D721Med (cell line): Measurements from ENCODE around the gene CT45A9.
"Not testable (repeated sequence)": the region's sequence is repeated elsewhere in the genome, so short reads cannot be mapped to it uniquely, and the experiment has no call there.

Experiments
- DNase-seq: peaks from one replicate; pipeline ENCODE4 v3.0.0; 2011; ENCODE audit warnings: low spot score; ENCODE audit not compliant: insufficient read length
- FAIRE-seq: peaks from 2 replicates; lab custom pipeline; 2011; peaks lifted over from hg19 to GRCh38; lab: Jason Lieb, UNC
- TF ChIP-seq, protein P1 (sequence below): IDR thresholded peaks from 2 replicates; pipeline ENCODE4 v1.5.1; 2012; ENCODE audit warnings: mild to moderate bottlenecking, control low read depth; ENCODE audit not compliant: insufficient read depth; ENCODE audit errors: missing control alignments

The CT45A9 gene

DNA sequence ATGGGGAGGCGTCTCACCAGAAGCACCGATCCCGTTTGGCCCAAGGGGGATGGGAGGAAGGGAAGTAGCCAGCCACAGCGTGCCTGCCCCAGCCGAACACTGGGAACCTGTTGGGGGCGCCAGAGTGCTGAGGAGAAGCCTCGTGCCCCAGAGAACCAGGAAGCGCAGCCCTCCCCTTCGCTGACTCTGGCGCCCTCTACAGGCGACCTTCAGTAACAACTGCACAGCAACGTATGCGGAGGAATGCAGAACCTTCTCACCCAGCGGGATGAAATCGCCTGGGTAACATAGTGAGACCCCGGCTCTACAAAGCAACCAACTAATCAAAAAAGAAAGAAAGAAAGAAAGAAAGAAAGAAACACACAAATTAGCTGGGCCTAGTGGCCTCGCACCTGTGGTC, at the start of gene CT45A9:
Gene CT45A9, minus strand, starts transcription at position 101 of the 400 bp plus-strand sequence. CDS start 3,751 bp downstream, outside the sequence.
- DNase-seq, FAIRE-seq: not testable (repeated sequence)

DNA sequence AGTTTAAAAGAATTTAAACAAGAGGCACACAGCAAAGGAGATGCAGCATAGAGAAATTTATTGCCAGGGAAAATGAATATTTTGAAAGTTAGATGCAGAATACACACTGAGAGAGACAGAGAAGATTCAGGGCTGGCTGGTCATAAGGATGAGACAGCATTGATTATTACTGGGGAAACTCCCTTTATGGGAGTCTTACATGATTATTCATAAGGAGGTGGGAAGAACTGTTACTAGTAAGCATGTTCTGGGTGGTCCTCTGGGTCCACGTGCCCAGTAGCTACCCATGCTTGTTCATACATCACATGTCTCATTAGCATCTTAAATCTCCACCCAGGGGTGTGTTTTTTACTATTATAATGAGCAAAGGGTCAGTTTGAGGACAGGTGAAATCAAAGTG, 48.9 kb upstream of the CT45A9 start:
- not testable (repeated sequence) for DNase-seq, FAIRE-seq

- DNase-seq (no peak), FAIRE-seq (no peak)
- TF ChIP-seq, protein P1, sequence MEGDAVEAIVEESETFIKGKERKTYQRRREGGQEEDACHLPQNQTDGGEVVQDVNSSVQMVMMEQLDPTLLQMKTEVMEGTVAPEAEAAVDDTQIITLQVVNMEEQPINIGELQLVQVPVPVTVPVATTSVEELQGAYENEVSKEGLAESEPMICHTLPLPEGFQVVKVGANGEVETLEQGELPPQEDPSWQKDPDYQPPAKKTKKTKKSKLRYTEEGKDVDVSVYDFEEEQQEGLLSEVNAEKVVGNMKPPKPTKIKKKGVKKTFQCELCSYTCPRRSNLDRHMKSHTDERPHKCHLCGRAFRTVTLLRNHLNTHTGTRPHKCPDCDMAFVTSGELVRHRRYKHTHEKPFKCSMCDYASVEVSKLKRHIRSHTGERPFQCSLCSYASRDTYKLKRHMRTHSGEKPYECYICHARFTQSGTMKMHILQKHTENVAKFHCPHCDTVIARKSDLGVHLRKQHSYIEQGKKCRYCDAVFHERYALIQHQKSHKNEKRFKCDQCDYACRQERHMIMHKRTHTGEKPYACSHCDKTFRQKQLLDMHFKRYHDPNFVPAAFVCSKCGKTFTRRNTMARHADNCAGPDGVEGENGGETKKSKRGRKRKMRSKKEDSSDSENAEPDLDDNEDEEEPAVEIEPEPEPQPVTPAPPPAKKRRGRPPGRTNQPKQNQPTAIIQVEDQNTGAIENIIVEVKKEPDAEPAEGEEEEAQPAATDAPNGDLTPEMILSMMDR: no peak
Measured at GRCh38 chrX:135914404-135914803, 42.8 kb upstream of the CT45A9 start.

GRCh38 chrX:135910251-135910650, 38.6 kb upstream of the CT45A9 start:
- no peak for DNase-seq
- TF ChIP-seq, protein P1: no peak
- no peak for FAIRE-seq

DNA sequence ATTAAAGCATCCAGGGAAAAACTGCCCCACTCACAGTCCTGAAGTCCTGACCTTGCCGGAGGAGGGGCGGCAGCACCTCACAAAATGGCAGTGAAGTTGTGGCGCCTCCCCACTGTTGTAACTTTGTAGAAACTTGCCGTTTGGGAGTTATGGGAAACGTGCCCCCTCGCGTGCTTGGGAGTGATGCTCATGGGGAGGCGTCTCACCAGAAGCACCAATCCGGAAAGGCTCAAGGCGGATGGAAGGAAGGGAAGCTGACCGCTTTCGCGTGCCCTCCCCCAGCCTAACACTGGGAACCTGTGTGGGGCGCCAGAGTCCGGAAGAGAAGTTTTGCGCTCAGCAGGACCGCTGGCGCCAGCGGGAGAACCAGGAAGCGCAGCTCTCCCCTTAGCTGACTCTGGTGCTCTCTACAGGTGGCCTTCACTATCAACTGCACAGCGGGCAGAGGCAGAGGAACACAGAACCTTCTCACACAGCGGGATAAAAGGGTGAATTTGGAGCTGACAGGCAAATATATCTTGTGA, 21.7 kb upstream of the CT45A9 start, which contains the start of the genes CT45A10 and SAGE1:
Gene CT45A10, minus strand, starts transcription at position 151 of the 524 bp plus-strand sequence. CDS start 8,100 bp downstream, outside the sequence.
Gene SAGE1, plus strand, starts transcription at position 423 of the 524 bp plus-strand sequence. CDS start 2,527 bp downstream, outside the sequence.
- DNase-seq: no peak
- TF ChIP-seq, protein P1: no peak
- no peak for FAIRE-seq

DNA sequence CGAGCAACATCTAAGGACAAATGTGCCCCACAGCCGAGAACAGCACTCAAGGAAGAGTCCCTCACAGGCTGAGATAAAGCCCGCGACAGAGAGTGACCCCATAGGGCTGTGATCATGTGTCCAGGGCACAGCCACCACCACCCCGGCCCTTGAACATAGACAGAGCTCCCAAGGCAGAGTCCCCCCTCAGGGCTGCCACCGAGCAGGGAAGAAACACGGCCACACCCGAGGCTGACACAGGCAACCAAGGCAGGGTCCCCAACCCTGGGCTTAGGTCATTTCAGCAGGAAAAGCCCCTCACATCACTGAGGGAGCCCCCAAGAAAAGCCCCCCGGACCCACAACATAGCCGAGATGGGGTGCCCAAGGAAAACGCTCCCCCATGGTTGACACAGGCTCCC, 21.2 kb upstream of the CT45A9 start:
- DNase-seq (no peak), FAIRE-seq (no peak)
- TF ChIP-seq, protein P1: no peak

DNA sequence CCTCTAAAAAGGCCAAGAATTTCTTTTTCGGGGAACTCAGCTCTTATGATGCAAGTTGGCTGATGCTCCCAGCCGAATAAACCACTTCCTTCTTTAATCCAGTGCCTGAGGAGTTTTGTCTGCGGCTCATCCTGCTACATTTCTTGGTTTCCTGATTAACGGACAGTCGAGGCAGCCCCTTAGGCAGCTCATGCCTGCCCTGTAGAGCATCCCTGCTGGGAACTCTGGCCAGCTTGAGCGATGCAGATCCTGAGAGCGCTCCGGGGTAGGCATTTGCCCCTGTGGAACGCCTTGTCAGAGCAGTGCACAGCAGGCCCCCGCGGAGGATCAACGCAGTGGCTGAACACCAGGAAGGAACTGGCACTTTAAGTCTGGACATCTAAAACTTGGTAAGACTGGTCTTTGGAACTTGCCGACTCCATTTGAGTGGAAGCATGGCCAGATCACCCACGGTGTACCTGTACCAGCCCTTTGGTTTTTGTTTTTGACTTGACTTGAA, 18.5 kb upstream of the CT45A9 start:
- DNase-seq (no peak), FAIRE-seq (no peak)
- TF ChIP-seq, protein P1: no peak

DNA sequence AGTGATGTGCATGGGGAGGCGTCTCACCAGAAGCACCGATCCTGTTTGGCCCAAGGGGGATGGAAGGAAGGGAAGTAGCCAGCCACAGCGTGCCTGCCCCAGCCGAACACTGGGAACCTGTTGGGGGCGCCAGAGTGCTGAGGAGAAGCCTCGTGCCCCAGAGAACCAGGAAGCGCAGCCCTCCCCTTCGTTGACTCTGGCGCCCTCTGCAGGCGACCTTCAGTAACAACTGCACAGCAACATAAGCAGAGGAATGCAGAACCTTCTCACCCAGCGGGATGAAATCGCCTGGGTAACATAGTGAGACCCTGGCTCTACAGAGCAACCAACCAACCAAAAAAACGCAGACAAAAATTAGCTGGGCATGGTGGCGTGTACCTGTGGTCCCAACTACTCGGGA, 17.4 kb upstream of the CT45A9 start:
- not testable (repeated sequence) for FAIRE-seq, DNase-seq

DNA sequence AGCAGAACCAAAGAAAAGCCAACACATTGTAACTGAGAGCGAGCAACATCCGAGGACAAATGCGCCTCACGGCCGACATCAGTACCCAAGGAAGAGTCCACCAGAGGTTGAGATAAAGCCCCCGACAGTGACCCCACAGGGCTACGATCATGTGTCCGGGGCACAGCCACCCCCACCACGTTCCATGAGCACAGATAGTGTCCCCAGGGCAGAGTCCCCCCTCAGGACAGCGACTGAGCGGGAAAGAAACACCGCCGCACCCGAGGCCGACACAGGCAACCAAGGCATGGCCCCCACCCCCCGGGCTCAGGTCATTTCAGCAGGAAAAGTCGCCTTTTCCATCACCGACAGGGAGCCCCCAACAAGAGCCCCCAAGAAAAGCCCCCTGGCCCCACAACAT, 16.6 kb upstream of the CT45A9 start:
- not testable (repeated sequence) for DNase-seq

More for the DNA sequence above, 17.4 kb upstream of the CT45A9 start:
- TF ChIP-seq, protein P1: peak; percentile 21

GRCh38 chrX:135882741-135883140, 11.1 kb upstream of the CT45A9 start:
- FAIRE-seq, DNase-seq: not testable (repeated sequence)

More for the DNA sequence above, 16.6 kb upstream of the CT45A9 start:
- not testable (repeated sequence) for FAIRE-seq

GRCh38 chrX:135854438-135854837, 17.2 kb downstream of the CT45A9 start, which contains the start of gene CT45A8:
CT45A8 (minus strand) TSS chrX:135854538; CDS start chrX:135850783, 3,755 bp downstream.
- not testable (repeated sequence) for FAIRE-seq, DNase-seq

GRCh38 chrX:135837180-135837579, 34.4 kb downstream of the CT45A9 start, which contains the start of gene CT45A7:
CT45A7 (minus strand) TSS chrX:135837280; CDS start chrX:135833533, 3,747 bp downstream.
- not testable (repeated sequence) for FAIRE-seq, DNase-seq
